Thoracic aorta (tissue), 2 donors: Measurements from ENCODE around the gene ENTREP1. TPM values are rescaled to one million over a fixed set of nuclear protein-coding genes. Genes with fewer than 3 reads are reported as not detected.

ENCODE experiments used
- ATAC-seq: fragments of 150-250 bp; one replicate; pipeline ENCODE4 v1.8.0; 2017; ENCODE audit warnings: low read depth; ENCODE audit not compliant: insufficient number of reproducible peaks, low FRiP score
- DNase-seq: peaks from one replicate; pipeline ENCODE4 v3.0.0-alpha.2; 2020; ENCODE audit warnings: low spot score
- H3K27ac ChIP-seq, 2 donors: fragments of 200-600 bp; sonication (generic); 1 replicate in 1 of 2; 2 replicates in 1 of 2; pipeline ENCODE4 v1.5.1; 2016; ENCODE audit warnings: mild to moderate bottlenecking in 2 of 2, moderate library complexity in 2 of 2
- H3K27me3 ChIP-seq: fragments of 200-600 bp; sonication (generic); replicated peaks from 2 replicates; pipeline ENCODE4 v1.6.0; 2016; ENCODE audit warnings: mild to moderate bottlenecking; ENCODE audit not compliant: insufficient read depth
- H3K36me3 ChIP-seq: fragments of 200-600 bp; sonication (generic); one replicate; pipeline ENCODE4 v1.5.1; 2016
- H3K4me1 ChIP-seq, 2 donors: fragments of 200-600 bp; sonication (generic); 1 replicate in 1 of 2; 2 replicates in 1 of 2; pipeline versions ENCODE4 v1.5.1 to v1.6.0; 2016; ENCODE audit warnings: low read depth in 2 of 2, mild to moderate bottlenecking in 1 of 2; ENCODE audit not compliant: control insufficient read depth in 1 of 2
- H3K4me3 ChIP-seq: fragments of 200-600 bp; sonication (generic); 2 replicates; pipeline ENCODE4 v1.5.1; 2016; ENCODE audit warnings: mild to moderate bottlenecking
- H3K9me3 ChIP-seq: fragments of 200-600 bp; sonication (generic); 2 replicates; pipeline ENCODE4 v1.5.1; 2016
- CTCF ChIP-seq: fragments of 200-600 bp; sonication (generic); IDR thresholded peaks from one replicate; pipeline ENCODE4 v1.5.1; 2019; ENCODE audit warnings: antibody characterized with exemption
- total RNA-seq, 2 donors: library from RNA; depleted of rRNA; stranded (reverse); fragments of >200 nt; gene quantifications; one replicate each; pipeline versions ENCODE4 v1.1.0 to v1.2.3, GENCODE V29; 2016

ENTREP1 gene
- total RNA-seq, 2 donors from 2014 or later: 0.81 to 2.1 TPM

DNA sequence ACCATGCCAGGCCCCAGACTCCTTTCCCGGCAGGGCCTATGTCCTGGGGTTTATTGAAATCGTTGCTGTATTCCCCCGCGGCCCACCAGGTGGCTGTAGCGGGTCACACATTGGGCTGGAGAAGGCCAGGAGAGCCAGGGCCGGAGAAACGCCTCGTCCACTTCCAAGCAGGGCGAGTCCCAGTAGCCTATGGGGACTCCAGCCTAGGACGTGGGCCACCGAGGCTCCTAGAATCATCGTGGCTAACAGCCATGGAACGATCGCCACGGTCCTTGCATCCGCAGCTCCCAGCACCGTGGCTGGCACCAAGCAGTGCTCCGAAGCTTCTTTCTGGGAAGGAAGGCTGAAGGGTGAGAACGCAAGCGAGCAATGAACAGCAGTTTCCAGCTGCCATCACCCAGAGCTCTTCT, 87.7 kb downstream of the ENTREP1 start:
- Histone ChIP-seq H3K4me3 (peak overlapping the region; percentile 66), H3K4me1 (no peaks in the 10 kb centered on the region), H3K27me3 (no peaks in the 10 kb centered on the region), H3K27ac (no peak overlapping the region), H3K36me3 (no peaks in the 10 kb centered on the region), H3K9me3 (no peaks in the 10 kb centered on the region)
- DNase-seq (no peak), ATAC-seq (no peak)
- TF ChIP-seq CTCF: peak; percentile 66

DNA sequence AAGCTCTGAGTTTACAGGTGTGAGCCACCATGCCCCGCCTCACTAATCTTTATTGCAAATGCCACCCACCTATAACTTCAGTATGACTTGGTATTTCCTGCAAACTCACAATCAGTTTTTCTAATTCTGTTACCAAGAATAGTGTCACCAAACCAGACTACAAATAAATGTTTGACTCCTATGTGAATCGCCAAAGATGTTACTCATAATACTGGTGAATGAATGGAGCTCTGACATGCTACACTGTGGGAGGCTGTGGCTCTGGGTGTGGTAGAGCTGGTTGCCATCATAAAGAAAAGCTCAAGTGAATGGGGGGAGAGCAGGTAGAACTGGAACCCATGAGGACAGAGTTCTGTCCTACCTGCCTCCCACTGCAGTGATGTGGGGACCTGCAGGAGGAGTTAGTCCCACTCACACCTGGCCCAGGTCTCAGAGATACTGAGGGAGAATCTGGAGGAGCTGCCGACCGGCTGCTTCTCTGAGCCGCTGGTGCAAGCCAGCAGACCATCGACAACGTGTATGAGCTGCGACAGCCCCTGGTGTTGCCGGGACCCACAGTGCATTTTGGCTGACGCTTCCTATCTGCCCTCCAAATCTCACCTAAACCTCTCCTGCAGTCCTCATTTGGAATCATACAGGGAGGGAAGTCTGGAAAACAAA, 95.7 kb downstream of the ENTREP1 start:
- H3K4me3 ChIP-seq: no peak overlapping the region
- no peaks in the 10 kb centered on the region for H3K4me1 ChIP-seq
- ATAC-seq: no peak
- no peak for DNase-seq
- H3K9me3 ChIP-seq: no peaks in the 10 kb centered on the region
- H3K27me3 ChIP-seq: no peaks in the 10 kb centered on the region
- no peak overlapping the region for H3K27ac ChIP-seq
- H3K36me3 ChIP-seq: no peaks in the 10 kb centered on the region
- no peak for TF ChIP-seq CTCF

DNA sequence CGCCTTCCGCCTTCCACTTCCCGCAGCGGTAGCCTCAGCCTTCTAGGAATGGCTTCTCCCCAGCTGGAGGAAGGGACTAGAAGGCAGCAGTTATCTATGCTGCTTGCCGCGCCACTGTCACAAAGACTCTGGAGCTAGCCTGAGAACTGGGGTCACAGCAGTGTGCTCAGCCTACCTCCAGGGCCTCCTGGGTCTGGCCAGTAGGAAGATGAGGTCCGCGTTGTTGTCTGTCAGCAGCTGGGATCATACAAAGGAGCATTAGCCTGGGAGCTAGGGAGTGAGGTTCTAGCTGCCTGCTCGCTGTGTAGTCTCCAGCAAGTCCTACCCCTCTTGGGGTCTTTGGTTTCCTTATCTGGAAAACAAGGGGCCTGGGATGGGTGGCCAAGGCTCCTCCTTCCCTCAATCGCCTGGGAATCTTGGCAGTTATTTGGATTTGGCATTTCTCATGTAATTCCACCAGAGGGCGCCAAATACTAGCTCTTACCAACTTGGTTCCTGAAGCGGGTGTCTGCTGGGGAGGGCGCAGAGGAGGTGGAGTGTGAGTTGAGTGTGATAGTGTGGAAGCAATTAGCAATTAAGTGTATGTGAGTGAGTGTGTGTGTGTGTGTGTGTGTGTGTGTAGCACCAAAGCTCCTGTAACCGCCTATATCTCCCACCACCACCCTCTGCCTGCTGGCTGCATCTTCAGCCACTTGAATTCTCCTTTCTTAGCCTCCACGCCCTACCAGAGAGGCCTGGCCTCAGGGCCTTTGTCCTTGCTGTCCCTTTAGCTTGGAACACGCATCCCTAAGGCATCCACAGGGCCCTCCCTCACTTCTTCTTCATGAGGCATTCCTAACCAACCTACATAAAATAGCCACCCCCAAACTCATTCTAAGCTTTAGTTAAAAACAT, 97.1 kb downstream of the ENTREP1 start:
- no peaks in the 10 kb centered on the region for H3K27me3 ChIP-seq
- no peaks in the 10 kb centered on the region for H3K4me1 ChIP-seq
- H3K36me3 ChIP-seq: no peaks in the 10 kb centered on the region
- H3K9me3 ChIP-seq: no peaks in the 10 kb centered on the region
- peak; percentile 80 for TF ChIP-seq CTCF
- no peak overlapping the region for H3K27ac ChIP-seq
- ATAC-seq: no peak
- no peak overlapping the region for H3K4me3 ChIP-seq
- DNase-seq: no peak

DNA sequence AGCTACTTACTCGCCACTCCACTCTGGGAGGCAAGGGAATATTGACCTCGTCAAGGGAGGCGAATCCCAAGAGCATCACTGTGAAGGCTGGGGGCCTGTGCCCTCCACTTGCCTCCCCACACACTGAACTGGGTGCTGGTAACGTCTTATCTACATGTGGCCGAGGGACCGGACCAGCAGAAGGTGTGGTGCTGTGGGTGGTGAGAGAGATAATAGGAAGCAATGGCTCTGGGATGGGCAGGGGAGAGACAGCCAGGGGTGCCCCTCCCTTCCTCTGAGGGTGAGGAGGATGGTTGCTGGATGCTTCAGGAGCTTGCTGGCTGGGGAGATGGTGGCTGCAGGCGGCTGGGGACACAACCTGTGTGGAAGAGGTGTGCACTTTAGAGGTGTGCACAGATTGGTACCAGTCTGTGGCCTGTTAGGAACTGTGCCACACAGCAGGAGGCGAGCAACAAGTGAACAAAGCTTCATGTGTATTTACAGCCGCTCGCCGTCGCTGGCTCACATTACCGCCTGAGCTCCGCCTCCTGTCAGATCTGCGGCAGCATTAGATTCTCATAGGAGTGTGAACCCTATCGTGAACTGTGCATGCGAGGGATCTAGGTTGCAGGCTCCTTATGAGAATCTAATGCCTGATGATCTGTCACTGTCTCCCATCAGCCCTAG, 100.3 kb downstream of the ENTREP1 start:
- TF ChIP-seq CTCF: no peak
- no peaks in the 10 kb centered on the region for H3K36me3 ChIP-seq
- H3K4me1 ChIP-seq: no peaks in the 10 kb centered on the region
- no peak overlapping the region for H3K4me3 ChIP-seq
- H3K9me3 ChIP-seq: no peaks in the 10 kb centered on the region
- H3K27ac ChIP-seq: no peak overlapping the region
- no peak for DNase-seq
- no peak for ATAC-seq
- H3K27me3 ChIP-seq: no peaks in the 10 kb centered on the region

DNA sequence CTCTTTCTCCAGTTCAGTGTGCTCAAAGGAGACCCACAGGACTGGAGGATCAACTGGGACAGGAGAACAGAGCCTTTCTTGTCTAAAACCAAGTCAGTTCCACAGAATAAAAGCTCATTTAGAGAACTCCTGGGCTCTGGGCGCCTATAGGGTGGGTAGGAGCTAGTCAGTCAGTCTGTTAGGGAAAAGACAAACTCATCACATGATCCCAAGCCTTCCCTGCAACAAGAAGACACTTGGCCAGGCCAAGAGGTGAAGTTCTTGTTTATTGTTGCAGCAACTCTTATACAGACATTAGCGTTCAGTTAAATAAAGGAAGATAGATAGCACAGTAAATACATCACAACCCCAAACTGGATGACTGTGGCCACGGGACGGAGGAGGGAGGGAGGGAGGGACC, 102.3 kb downstream of the ENTREP1 start:
- no peak for TF ChIP-seq CTCF

More for the DNA sequence above, 102.3 kb downstream of the ENTREP1 start:
- H3K4me1 ChIP-seq: no peaks in the 10 kb centered on the region
- H3K36me3 ChIP-seq: no peaks in the 10 kb centered on the region
- DNase-seq (no peak), ATAC-seq (no peak)
- H3K27ac ChIP-seq: no peak overlapping the region
- H3K9me3 ChIP-seq: no peaks in the 10 kb centered on the region
- no peak overlapping the region for H3K4me3 ChIP-seq
- no peaks in the 10 kb centered on the region for H3K27me3 ChIP-seq
